NCI-H128 (cell line): ENCODE measurements around the gene SLC38A4.
"Not testable (repeated sequence)": the region's sequence is repeated elsewhere in the genome, so short reads cannot be mapped to it uniquely, and the experiment has no call there.

Source experiments
- DNase-seq: peaks from one replicate; lab custom pipeline; 2025; ENCODE audit not compliant: unreplicated experiment; lab: John Stamatoyannopoulos, UW

The SLC38A4 gene

DNA sequence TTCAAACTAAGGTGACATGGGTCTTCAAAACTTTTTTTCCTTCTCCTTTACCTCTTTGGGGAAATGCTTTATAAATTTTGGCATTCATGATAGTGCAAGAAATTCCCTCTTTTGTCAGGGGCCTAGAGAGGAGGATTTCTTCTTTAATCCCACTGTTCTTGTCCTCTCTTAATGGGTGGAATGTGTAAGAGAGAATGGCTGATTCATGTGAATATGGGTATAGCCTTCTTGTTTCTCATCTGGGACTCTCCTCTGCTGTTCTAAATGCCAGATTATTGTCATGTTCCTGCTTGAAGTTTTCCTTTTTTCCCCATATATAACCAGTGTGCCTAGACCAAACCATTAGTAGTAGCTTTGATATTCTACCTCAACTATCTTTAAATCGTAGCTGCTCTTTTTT, 46.7 kb downstream of the SLC38A4 start:
- DNase-seq, result no peak

- no peak for DNase-seq
Observed at GRCh38 chr12:46778415-46778814, 47.4 kb downstream of the SLC38A4 start.

- DNase-seq, result no peak
Observed at GRCh38 chr12:46777587-46777986, 48.2 kb downstream of the SLC38A4 start.

DNA sequence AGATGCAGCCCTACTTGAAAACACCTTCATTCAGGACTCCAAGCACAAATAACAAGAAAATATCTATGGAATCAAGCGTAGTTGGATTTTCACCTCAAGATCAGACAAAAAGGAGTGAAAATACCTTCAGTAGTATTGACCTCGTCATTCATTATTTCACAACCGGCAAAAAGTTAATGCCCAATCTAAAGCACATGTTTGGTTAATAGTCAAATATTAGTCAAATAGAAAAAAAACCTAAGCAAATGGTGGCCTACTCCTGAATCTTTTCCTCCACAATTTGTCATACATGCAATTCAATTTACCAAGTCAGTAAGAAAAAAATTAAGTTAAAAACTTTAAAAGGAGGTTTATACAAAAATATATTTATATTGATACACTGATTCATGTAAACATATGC, 50.0 kb downstream of the SLC38A4 start:
- DNase-seq, result no peak

DNA sequence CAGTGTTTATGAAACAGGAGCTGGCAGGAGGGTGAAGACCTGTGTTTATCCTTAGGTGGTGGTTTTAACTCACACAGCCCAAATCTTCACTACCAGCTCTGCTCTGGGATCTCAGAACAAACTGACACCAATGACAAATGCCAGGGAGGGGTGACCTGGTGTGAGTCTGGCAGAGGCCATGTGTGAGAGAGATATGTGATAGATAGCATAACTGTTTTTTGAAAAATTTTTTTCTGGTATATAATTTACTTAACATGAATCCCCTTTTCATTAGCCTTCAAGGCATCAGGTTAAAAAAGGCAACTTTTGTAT, 51.5 kb downstream of the SLC38A4 start:
- DNase-seq, result no peak

- no peak for DNase-seq
Observed at GRCh38 chr12:46773586-46774321, 52.0 kb downstream of the SLC38A4 start.

DNA sequence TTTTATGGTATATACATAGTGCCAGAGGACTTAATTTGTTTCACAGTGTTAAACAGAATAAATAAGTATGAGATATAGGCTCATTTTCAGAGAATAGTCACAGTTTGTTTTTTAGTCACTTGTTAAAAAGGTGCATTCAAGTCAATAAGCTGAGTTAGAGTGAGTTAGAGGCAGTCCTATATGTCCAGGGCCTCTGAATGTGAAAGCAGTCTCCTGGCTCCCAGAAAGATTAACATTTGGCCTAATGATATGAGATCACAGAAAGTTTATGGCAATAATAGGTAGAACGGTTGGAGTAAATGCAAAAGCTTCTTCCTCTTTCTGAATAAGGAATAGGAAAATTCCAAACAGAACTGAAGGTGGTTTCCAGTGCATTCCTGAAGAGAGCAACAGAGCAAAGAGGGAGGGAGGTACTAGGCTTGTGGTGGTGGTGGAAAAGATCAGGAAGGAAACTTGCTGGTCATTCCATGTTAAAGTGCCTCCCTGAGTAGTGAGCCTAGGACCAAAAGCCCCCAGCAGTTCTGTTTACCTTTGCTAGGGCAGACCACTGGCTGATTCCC, 54.4 kb downstream of the SLC38A4 start:
- DNase-seq, result no peak

- no peak for DNase-seq
Observed at GRCh38 chr12:46770501-46771183, 55.2 kb downstream of the SLC38A4 start.

- DNase-seq, result no peak
Observed at GRCh38 chr12:46764005-46764404, 61.8 kb downstream of the SLC38A4 start.

DNA sequence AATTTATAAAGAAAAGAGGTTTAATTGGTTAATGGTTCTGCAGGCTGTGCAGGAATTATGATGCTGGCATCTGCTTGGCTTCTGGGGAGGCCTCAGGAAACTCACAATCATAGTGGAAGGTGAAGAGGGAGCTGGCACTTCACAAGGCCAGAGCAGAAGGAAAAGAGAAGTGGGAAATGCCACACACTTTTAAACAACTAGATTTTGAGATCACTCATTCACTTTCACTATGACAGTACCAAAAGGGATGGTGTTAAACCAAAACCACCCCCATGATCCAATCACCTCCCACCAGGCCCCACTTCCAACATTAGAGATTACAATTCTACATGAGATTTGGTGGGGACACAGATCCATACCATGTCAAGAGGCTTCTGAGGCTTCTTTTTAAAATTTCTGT, 62.6 kb downstream of the SLC38A4 start:
- DNase-seq, result no peak

- no peak for DNase-seq
Observed at GRCh38 chr12:46754550-46754949, 71.2 kb downstream of the SLC38A4 start.

GRCh38 chr12:46752396-46752795, 73.4 kb downstream of the SLC38A4 start:
- DNase-seq, result no peak

- no peak for DNase-seq
Observed at GRCh38 chr12:46751173-46751572, 74.6 kb downstream of the SLC38A4 start.

DNA sequence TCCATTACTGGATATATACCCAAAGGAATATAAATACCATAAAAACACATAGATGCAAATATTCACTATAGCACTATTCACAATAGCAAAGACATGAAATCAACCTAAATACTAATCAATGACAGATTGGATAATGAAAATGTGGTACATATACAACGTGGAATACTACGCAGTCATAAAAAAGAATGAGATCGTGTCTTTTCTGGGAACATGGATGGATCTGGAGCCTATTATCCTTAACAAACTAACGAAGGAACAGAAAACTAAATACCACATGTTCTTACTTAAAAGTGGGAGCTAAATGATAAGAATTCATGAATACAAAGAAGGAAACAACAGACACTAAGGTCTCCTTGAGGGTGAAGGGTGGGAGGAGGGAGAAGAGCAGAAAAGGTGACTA, 76.5 kb downstream of the SLC38A4 start:
- no peak for DNase-seq

DNA sequence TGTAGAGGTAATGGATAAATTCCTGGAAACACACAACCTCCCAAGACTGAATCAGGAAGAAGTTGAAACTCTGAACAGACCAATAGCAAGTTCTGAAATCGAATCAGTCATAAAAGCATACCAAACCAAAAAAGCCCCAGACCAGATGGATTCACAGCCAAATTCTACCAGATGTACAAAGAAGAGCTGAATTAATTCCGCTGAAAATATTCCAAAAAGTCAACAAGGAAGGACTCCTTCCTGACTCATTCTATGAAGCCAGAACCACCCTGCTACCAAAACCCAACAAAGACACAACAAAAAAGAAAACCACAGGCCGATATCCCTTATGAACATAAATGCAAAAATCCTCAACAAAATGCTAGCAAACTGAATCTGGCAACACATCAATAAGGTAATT, 81.5 kb downstream of the SLC38A4 start:
- no peak for DNase-seq

- DNase-seq, result no peak
Observed at GRCh38 chr12:46743456-46743855, 82.3 kb downstream of the SLC38A4 start.

DNA sequence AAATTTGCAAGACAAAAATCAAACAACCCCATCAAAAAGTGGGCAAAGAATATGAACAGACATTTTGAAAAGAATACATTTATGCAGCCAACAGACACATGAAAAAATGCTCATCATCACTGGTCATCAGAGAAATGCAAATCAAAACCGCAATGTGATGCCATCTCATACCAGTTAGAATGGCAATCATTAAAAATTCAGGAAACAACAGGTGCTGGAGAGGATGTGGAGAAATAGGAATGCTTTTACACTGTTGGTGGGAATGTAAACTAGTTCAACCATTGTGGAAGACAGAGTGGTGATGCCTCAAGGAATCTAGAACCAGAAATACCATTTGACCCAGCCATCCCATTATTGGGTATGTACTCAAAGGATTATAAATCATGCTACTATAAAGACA, 83.5 kb downstream of the SLC38A4 start:
- not testable (repeated sequence) for DNase-seq

DNA sequence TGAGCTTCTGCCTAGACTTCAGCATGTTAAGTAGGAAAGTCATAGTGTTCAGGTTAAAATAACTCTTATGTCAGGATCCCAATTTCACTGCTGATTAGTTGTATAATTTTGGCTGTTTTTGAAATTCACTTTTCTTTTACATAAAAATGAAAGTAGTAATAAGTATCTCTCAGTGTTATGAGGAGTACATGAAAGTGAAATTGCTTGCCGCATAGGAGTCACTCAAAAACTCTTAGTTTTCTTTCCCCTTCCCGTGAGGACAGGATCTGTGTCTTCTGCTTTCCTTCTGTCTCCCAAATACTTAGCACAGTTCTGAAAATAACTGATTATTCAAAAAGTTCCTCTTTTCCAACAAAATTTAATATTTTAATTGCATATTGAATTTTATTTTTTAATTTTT, 100.5 kb downstream of the SLC38A4 start:
- no peak for DNase-seq

DNA sequence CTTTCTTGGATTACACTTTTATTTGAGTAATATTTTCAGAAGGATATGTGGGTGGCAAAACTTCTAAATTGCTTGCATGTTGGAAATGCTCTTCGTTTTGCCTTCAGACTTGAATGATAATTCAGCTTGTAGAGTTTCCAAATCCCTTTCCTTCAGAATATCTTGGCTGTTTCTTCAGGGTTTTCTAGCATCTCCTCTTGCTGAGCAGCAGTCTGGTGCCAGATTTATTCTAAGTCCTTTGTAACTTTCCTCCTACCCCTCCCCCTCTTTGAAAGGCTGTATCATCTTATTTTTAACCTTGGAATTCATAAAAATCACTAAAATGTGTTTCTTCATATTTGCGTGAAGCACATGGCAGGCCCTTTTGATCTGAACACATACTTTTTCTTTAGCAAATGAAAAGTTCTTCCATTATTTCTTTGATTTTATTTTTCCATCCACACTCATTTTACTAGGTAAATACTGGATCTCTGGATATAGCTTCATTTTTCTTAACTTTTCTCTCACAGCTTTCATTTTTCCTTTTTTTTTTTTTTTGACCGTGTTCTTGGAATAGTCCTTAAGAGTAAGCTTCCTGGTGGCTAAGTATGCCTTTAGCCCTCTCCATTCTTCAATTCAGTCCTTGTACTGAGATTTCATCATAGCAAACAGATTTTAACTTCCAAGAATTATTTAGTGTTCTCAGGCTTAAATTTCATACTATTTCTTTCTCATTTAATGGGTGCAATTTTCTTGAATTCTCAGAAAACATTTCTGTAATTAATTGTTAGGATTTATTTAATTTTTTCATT, 102.0 kb downstream of the SLC38A4 start:
- no peak for DNase-seq

DNA sequence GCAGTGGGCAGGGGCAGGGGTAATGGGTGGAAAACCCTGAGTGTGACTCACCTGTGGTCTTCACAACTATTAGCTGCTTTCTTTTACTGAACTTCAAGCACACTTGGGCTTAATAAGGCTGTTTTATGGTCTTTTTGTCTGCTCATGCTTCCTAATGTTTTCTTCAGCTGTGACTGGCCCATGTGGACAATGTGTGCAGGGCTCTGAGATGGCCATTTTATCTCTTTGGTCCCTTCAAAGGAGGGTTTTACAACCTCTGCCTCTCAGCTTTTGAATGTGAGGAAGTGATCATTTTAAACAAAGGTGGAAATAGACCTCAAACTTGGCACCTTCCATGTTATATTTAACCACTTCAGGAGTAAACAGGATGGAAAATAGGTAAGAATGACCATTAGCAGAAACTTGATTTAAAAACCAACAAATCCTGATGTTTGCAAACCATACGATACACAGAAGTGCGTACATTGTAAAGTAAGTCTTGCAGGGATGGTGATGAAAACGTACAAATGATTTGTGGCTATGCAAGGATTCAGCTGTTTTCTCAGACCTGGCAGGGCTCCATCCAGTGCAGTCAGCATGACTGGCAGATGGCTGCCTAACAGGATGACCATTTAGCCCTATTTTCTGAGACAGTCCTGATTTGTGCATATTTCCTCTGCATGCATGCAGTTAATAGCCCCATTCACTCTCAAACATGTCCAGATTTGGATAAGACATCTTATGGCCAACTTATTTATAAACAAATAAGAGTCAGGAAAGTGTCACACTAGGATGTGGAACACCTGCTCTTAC, 103.2 kb downstream of the SLC38A4 start:
- no peak for DNase-seq

GRCh38 chr12:46718495-46718894, 107.3 kb downstream of the SLC38A4 start:
- no peak for DNase-seq
